WTC11 (cell line): ENCODE results near the gene FURIN. TPM values are rescaled to one million over a fixed set of nuclear protein-coding genes. Genes with fewer than 3 reads are reported as not detected.
A peak's percentile ranks its signal among the peaks of the same experiment; 100 is the strongest.

Source experiments
- ATAC-seq: fragments of 200-7000 bp; cut with Tn5 transposase; 2 replicates; pipeline ENCODE4 v1.10.0; 2021; ENCODE audit warnings: mild to moderate bottlenecking, moderate library complexity
- CTCF ChIA-PET: fragments of 300-600 bp; sonication (Branson Sonifier 250); formaldehyde crosslinking; loops from one replicate; lab custom pipeline; 2021; ENCODE audit warnings: antibody characterized with exemption; lab: Charles Lee
- POLR2A ChIA-PET: fragments of 350-600 bp; sonication (Branson Sonifier 250); formaldehyde crosslinking; loops from one replicate; lab custom pipeline; 2021; ENCODE audit warnings: antibody characterized with exemption; lab: Charles Lee
- DNase-seq: peaks from one replicate; pipeline ENCODE4 v3.0.0; 2021; ENCODE audit warnings: low spot score
- H3K27ac Mint-ChIP-seq: 2 replicates; pipeline ENCODE4 v1.8.0; 2021; ENCODE audit warnings: mixed read lengths
- H3K27me3 Mint-ChIP-seq: 2 replicates; pipeline ENCODE4 v1.8.0; 2021; ENCODE audit warnings: low read depth, mild to moderate bottlenecking, moderate library complexity, mixed read lengths
- H3K36me3 Mint-ChIP-seq: 2 replicates; pipeline ENCODE4 v1.8.0; 2021; ENCODE audit warnings: mixed read lengths
- H3K4me1 Mint-ChIP-seq: 2 replicates; pipeline ENCODE4 v1.8.0; 2022; ENCODE audit warnings: mixed read lengths
- H3K4me3 Mint-ChIP-seq: 2 replicates; pipeline ENCODE4 v1.8.0; 2021; ENCODE audit warnings: mild to moderate bottlenecking, moderate library complexity, mixed read lengths
- H3K9me3 Mint-ChIP-seq: 2 replicates; pipeline ENCODE4 v1.8.0; 2021; ENCODE audit warnings: mixed read lengths
- CDX4 ChIP-seq: fragments of 250-450 bp; sonication (Bioruptor Pico); IDR thresholded peaks from 2 replicates; pipeline ENCODE4 v1.9.0; 2021; ENCODE audit warnings: moderate library complexity, mild to moderate bottlenecking, inconsistent platforms, borderline replicate concordance
- CREM ChIP-seq: sonication (generic); formaldehyde crosslinking; IDR thresholded peaks from 2 replicates; pipeline ENCODE4 v1.8.1; 2022; ENCODE audit warnings: mild to moderate bottlenecking, missing genetic modification reagents, moderate library complexity
- E2F5 ChIP-seq: sonication (generic); formaldehyde crosslinking; IDR thresholded peaks from 2 replicates; pipeline ENCODE4 v1.8.1; 2022; ENCODE audit warnings: mild to moderate bottlenecking, moderate library complexity, missing genetic modification reagents
- EMX1 ChIP-seq: fragments of 250-450 bp; sonication (Bioruptor Pico); IDR thresholded peaks from 2 replicates; pipeline ENCODE4 v1.8.0; 2021; ENCODE audit warnings: mild to moderate bottlenecking
- GABPB1 ChIP-seq: sonication (generic); formaldehyde crosslinking; IDR thresholded peaks from 2 replicates; pipeline ENCODE4 v1.8.1; 2023; ENCODE audit warnings: mild to moderate bottlenecking, missing genetic modification reagents
- GRHL2 ChIP-seq: fragments of 250-450 bp; sonication (Bioruptor Pico); IDR thresholded peaks from 2 replicates; pipeline ENCODE4 v1.8.0; 2022; ENCODE audit warnings: mild to moderate bottlenecking, moderate library complexity; ENCODE audit not compliant: insufficient replicate concordance, severe bottlenecking
- JAZF1 ChIP-seq: fragments of 250-450 bp; sonication (Bioruptor Pico); IDR thresholded peaks from 2 replicates; pipeline ENCODE4 v1.9.0; 2021; ENCODE audit warnings: moderate library complexity, mild to moderate bottlenecking, inconsistent platforms
- MLX ChIP-seq: sonication (generic); formaldehyde crosslinking; IDR thresholded peaks from 2 replicates; pipeline ENCODE4 v1.8.1; 2023; ENCODE audit warnings: mild to moderate bottlenecking, missing genetic modification reagents, moderate library complexity
- NR2C2 ChIP-seq: sonication (generic); formaldehyde crosslinking; IDR thresholded peaks from 2 replicates; pipeline ENCODE4 v1.8.0; 2022; ENCODE audit warnings: mild to moderate bottlenecking, missing genetic modification reagents
- NR3C1 ChIP-seq: sonication (generic); formaldehyde crosslinking; conservative IDR thresholded peaks from 2 replicates; pipeline ENCODE4 v1.8.1; 2023; ENCODE audit warnings: low read depth, mild to moderate bottlenecking, missing genetic modification reagents
- PRRX2 ChIP-seq: fragments of 250-450 bp; sonication (Bioruptor Pico); IDR thresholded peaks from 2 replicates; pipeline ENCODE4 v1.8.0; 2021; ENCODE audit warnings: mild to moderate bottlenecking
- RORB ChIP-seq: fragments of 250-450 bp; sonication (Bioruptor Pico); IDR thresholded peaks from 2 replicates; pipeline ENCODE4 v1.9.0; 2021; ENCODE audit warnings: mild to moderate bottlenecking
- SMAD3 ChIP-seq: sonication (generic); formaldehyde crosslinking; IDR thresholded peaks from 2 replicates; pipeline ENCODE4 v1.8.0; 2022; ENCODE audit warnings: missing genetic modification reagents, mild to moderate bottlenecking, borderline replicate concordance
- TCF7 ChIP-seq: sonication (generic); formaldehyde crosslinking; IDR thresholded peaks from 2 replicates; pipeline ENCODE4 v1.8.0; 2022; ENCODE audit warnings: mild to moderate bottlenecking, low read depth, missing genetic modification reagents, moderate library complexity
- USF1 ChIP-seq: sonication (generic); formaldehyde crosslinking; IDR thresholded peaks from 2 replicates; pipeline ENCODE4 v1.8.0; 2022; ENCODE audit warnings: mild to moderate bottlenecking, missing genetic modification reagents
- USF2 ChIP-seq: sonication (generic); formaldehyde crosslinking; IDR thresholded peaks from 2 replicates; pipeline ENCODE4 v1.8.1; 2023; ENCODE audit warnings: mild to moderate bottlenecking, missing genetic modification reagents, moderate library complexity
- ZBTB43 ChIP-seq: sonication (generic); formaldehyde crosslinking; IDR thresholded peaks from 2 replicates; pipeline ENCODE4 v1.8.1; 2023; ENCODE audit warnings: mild to moderate bottlenecking, missing genetic modification reagents
- ZNF121 ChIP-seq: sonication (generic); formaldehyde crosslinking; IDR thresholded peaks from 2 replicates; pipeline ENCODE4 v1.8.0; 2023; ENCODE audit warnings: missing genetic modification reagents
- ZNF219 ChIP-seq: sonication (generic); formaldehyde crosslinking; IDR thresholded peaks from 2 replicates; pipeline ENCODE4 v1.8.0; 2023; ENCODE audit warnings: missing genetic modification reagents, mild to moderate bottlenecking, borderline replicate concordance
- ZNF232 ChIP-seq: sonication (generic); formaldehyde crosslinking; IDR thresholded peaks from 2 replicates; pipeline ENCODE4 v1.8.0; 2022; ENCODE audit warnings: mild to moderate bottlenecking, missing genetic modification reagents
- ZNF263 ChIP-seq: sonication (generic); formaldehyde crosslinking; IDR thresholded peaks from 2 replicates; pipeline ENCODE4 v1.8.1; 2022; ENCODE audit warnings: low read depth, mild to moderate bottlenecking, moderate library complexity, missing genetic modification reagents
- ZNF396 ChIP-seq: fragments of 250-450 bp; sonication (Bioruptor Pico); IDR thresholded peaks from 2 replicates; pipeline ENCODE4 v1.8.0; 2021; ENCODE audit warnings: mild to moderate bottlenecking, moderate library complexity, borderline replicate concordance
- ZNF425 ChIP-seq: fragments of 250-450 bp; sonication (Bioruptor Pico); conservative IDR thresholded peaks from 2 replicates; pipeline ENCODE4 v1.9.0; 2021; ENCODE audit warnings: mild to moderate bottlenecking
- total RNA-seq: library from RNA; stranded (reverse); gene quantifications from 3 replicates; pipeline ENCODE4 v1.2.3, GENCODE V29; 2021

The FURIN gene
- total RNA-seq, 1 experiment from 2014 or later = 46.3 TPM

GRCh38 chr15:90916461-90916860, 48.1 kb downstream of the FURIN start:
- Mint-ChIP-seq H3K27ac (peak overlapping the region; percentile 59), H3K4me1 (no peaks in the 10 kb centered on the region), H3K9me3 (no peaks in the 10 kb centered on the region), H3K36me3 (peaks cover 15% of the 10 kb centered on the region), H3K4me3 (no peak overlapping the region), H3K27me3 (no peaks in the 10 kb centered on the region; the same call in 1 of the 2 replicates)
- DNase-seq (no peak), ATAC-seq (no peak)
- CTCF ChIA-PET = interaction anchor here (0.7 to 3.8 kb wide), 3 partner anchors 16 to 36 kb away, joined by 3 to 24 read pairs (median 6); partner anchors contain the start of genes HDDC3 and UNC45A
- POLR2A ChIA-PET = no interaction called here
- TF ChIP-seq MLX (CRISPR knock-in tag) (no peak), ZNF232 (CRISPR knock-in tag) (no peak), USF2 (CRISPR knock-in tag) (no peak), SMAD3 (no peak), JAZF1 (CRISPR knock-in tag) (no peak), E2F5 (CRISPR knock-in tag) (no peak), GABPB1 (CRISPR knock-in tag) (no peak), ZNF121 (CRISPR knock-in tag) (no peak), ZNF263 (CRISPR knock-in tag) (no peak), USF1 (CRISPR knock-in tag) (no peak), CREM (no peak), EMX1 (CRISPR knock-in tag) (no peak), ZNF219 (CRISPR knock-in tag) (no peak), NR3C1 (CRISPR knock-in tag) (no peak), ZBTB43 (no peak), RORB (CRISPR knock-in tag) (no peak), ZNF425 (CRISPR knock-in tag) (no peak)

GRCh38 chr15:90917569-90917968, 49.2 kb downstream of the FURIN start:
- no peak overlapping the region for H3K4me3 Mint-ChIP-seq
- H3K36me3 Mint-ChIP-seq = peaks cover 15% of the 10 kb centered on the region
- H3K27ac Mint-ChIP-seq = peak overlapping the region; percentile 17; the same call in 1 of the 2 replicates
- no peak for TF ChIP-seq USF1 (CRISPR knock-in tag)
- no peak for TF ChIP-seq PRRX2 (CRISPR knock-in tag)
- TF ChIP-seq GRHL2 = no peak
- no peak for TF ChIP-seq TCF7 (CRISPR knock-in tag)
- TF ChIP-seq E2F5 (CRISPR knock-in tag) = no peak
- no peak for TF ChIP-seq ZNF232 (CRISPR knock-in tag)
- no peak for TF ChIP-seq NR2C2 (CRISPR knock-in tag)
- no peak for TF ChIP-seq ZNF396
- no peak for TF ChIP-seq CDX4 (CRISPR knock-in tag)
- POLR2A ChIA-PET = no interaction called here
- CTCF ChIA-PET = interaction anchor here (1.4 to 2.6 kb wide), 2 partner anchors 14 to 15 kb away, joined by 4 to 24 read pairs; partner anchors contain the start of genes HDDC3 and MAN2A2
- DNase-seq (no peak), ATAC-seq (no peak)
- H3K4me1 Mint-ChIP-seq = peaks cover 6% of the 10 kb centered on the region; the same call in 1 of the 2 replicates
- H3K27me3 Mint-ChIP-seq = no peaks in the 10 kb centered on the region; the same call in 1 of the 2 replicates
- H3K9me3 Mint-ChIP-seq = no peaks in the 10 kb centered on the region
